SK-N-MC (cell line): ENCODE measurements around the gene YJU2.

Experiments
- FOXP2 ChIP-seq: optimal IDR thresholded peaks from 2 replicates; pipeline ENCODE3; 2011; ENCODE audit warnings: mild to moderate bottlenecking, moderate library complexity; ENCODE audit not compliant: insufficient read depth; ENCODE audit errors: extremely low read length, control extremely low read depth
- POLR2AphosphoS5 ChIP-seq: IDR thresholded peaks from 2 replicates; pipeline ENCODE4 v1.6.1; 2012; ENCODE audit warnings: mild to moderate bottlenecking, low read depth, low read length, borderline replicate concordance

GRCh38 chr19:4303819-4304537 lies 57.1 kb downstream of the YJU2 start:
- TF ChIP-seq POLR2AphosphoS5 (no peak), FOXP2 (no peak)
